ENCODE data around the gene METTL4. TPM values are rescaled to one million over a fixed set of nuclear protein-coding genes. Genes with fewer than 3 reads are reported as not detected.

The METTL4 gene
- total and polyA plus RNA-seq, 2 donors (not counting 3 experiments of a cell fraction or from before 2014, with no cell fraction given) = 8.3 to 17.4 TPM

DNA sequence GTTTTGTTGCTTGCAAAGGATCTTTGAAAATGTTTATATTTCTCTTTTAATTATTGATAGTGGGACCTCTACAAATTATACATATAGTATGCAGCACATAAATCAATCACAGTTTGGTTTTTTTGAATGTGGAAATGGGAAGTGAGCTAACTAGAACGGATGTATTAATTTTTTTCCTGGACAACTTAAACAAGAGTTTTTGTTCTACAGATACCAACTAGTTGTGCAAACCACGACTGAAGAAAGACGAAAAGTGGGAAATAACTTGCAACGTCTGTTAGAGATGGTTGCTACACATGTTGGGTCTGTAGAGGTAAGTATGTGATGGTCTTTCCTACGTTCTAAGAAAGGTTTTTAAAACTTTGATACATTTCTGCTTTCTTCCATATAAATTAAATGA, 39.2 kb upstream of the METTL4 start:
- H2AFZ ChIP-seq (ENCODE audit: low read depth, low read length) = no peak overlapping the region
- FAIRE-seq = no peak
- H3K27me3 ChIP-seq (ENCODE audit: control insufficient read depth in 2 of 2, insufficient read depth in 2 of 2, low read length in 2 of 2) = no peaks in the 10 kb centered on the region
- H3K4me2 ChIP-seq (ENCODE audit: insufficient read depth, low read length) = no peak overlapping the region
- H3K79me2 ChIP-seq (ENCODE audit: control insufficient read depth, insufficient read depth, low read length) = no peaks in the 10 kb centered on the region
- dilution Hi-C loops (cut with MboI; ENCODE audit: extremely low pct_ligation_motif_present, low sequenced_read_pairs) (no loop called here), intact Hi-C loops (cut with micrococcal nuclease) (no loop called here)
- POLR2A ChIA-PET = no interaction called here
- no peak overlapping the region for H3K9ac ChIP-seq (replicated peaks; ENCODE audit: extremely low read depth, insufficient read depth, low read length)
- no TSS peak for BruUV-seq (replicated peaks)
- H3K27ac ChIP-seq (ENCODE audit: insufficient read depth, low read depth, low read length) = no peak overlapping the region
- H3K36me3 ChIP-seq (ENCODE audit: control insufficient read depth in 2 of 2, extremely low read depth in 1 of 2, insufficient read depth in 2 of 2, low read length in 2 of 2) = peaks cover 1 to 13% of the 10 kb centered on the region in 2 experiments
- H3K4me1 ChIP-seq (ENCODE audit: control insufficient read depth, extremely low read depth, insufficient read depth, low read length) = peaks cover 3% of the 10 kb centered on the region
- H4K20me1 ChIP-seq (replicated peaks; ENCODE audit: control insufficient read depth, extremely low read depth, insufficient read depth, low read length) = no peaks in the 10 kb centered on the region
- TF ChIP-seq GATA2 (IDR thresholded peaks at IDR 0.05; ENCODE audit: insufficient read depth, insufficient read length, low read depth, low read length) (no peak), FOS (IDR thresholded peaks at IDR 0.05; ENCODE audit: borderline replicate concordance, insufficient read depth, low read length) (no peak), POLR2A (IDR thresholded peaks at IDR 0.05; ENCODE audit: low read depth, low read length) (no peak), POLR2AphosphoS5 (IDR thresholded peaks at IDR 0.05; ENCODE audit: insufficient read depth, low read depth, low read length) (no peak), JUN (IDR thresholded peaks at IDR 0.05; ENCODE audit: borderline replicate concordance, insufficient read depth, insufficient read length, low read depth) (no peak), EZH2 (IDR thresholded peaks at IDR 0.05; ENCODE audit: borderline replicate concordance, low read depth, low read length, severe bottlenecking) (no peak), MYC (IDR thresholded peaks at IDR 0.05; ENCODE audit: low read depth, low read length) (no peak)
- TF ChIP-seq, protein P1, sequence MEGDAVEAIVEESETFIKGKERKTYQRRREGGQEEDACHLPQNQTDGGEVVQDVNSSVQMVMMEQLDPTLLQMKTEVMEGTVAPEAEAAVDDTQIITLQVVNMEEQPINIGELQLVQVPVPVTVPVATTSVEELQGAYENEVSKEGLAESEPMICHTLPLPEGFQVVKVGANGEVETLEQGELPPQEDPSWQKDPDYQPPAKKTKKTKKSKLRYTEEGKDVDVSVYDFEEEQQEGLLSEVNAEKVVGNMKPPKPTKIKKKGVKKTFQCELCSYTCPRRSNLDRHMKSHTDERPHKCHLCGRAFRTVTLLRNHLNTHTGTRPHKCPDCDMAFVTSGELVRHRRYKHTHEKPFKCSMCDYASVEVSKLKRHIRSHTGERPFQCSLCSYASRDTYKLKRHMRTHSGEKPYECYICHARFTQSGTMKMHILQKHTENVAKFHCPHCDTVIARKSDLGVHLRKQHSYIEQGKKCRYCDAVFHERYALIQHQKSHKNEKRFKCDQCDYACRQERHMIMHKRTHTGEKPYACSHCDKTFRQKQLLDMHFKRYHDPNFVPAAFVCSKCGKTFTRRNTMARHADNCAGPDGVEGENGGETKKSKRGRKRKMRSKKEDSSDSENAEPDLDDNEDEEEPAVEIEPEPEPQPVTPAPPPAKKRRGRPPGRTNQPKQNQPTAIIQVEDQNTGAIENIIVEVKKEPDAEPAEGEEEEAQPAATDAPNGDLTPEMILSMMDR (IDR thresholded peaks at IDR 0.05; ENCODE audit: extremely low read depth in 1 of 2, insufficient read depth in 1 of 2, low read depth in 1 of 2, low read length in 2 of 2) = no peak
- TF ChIP-seq, protein P2, sequence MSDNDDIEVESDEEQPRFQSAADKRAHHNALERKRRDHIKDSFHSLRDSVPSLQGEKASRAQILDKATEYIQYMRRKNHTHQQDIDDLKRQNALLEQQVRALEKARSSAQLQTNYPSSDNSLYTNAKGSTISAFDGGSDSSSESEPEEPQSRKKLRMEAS (IDR thresholded peaks at IDR 0.05; ENCODE audit: insufficient read depth, insufficient read length) = no peak
- H3K4me3 ChIP-seq (replicated peaks in 1 of 3; ENCODE audit: insufficient read depth in 1 of 3, low read depth in 1 of 3, low read length in 3 of 3) = no peak overlapping the region
- H3K9me3 ChIP-seq (replicated peaks; ENCODE audit: control insufficient read depth, insufficient read depth, low read length) = no peaks in the 10 kb centered on the region
- CTCF ChIA-PET = no interaction called here
- no peak for DNase-seq (ENCODE audit: low read depth, low spot score)
- H3K9me1 ChIP-seq (replicated peaks; ENCODE audit: control insufficient read depth, extremely low read depth, insufficient read depth, low read length) = no peaks in the 10 kb centered on the region

All from endothelial cell of umbilical vein (primary cell).